SK-N-MC (cell line): Measurements from ENCODE around the gene ZNHIT6.

Experiments
- EZH2 ChIP-seq: fragments of 200-600 bp; sonication (generic); IDR thresholded peaks from one replicate; pipeline ENCODE4 v1.6.1; 2017; ENCODE audit warnings: antibody characterized with exemption
- FOXP2 ChIP-seq: optimal IDR thresholded peaks from 2 replicates; pipeline ENCODE3; 2011; ENCODE audit warnings: mild to moderate bottlenecking, moderate library complexity; ENCODE audit not compliant: insufficient read depth; ENCODE audit errors: extremely low read length, control extremely low read depth
- POLR2AphosphoS5 ChIP-seq: IDR thresholded peaks from 2 replicates; pipeline ENCODE4 v1.6.1; 2012; ENCODE audit warnings: mild to moderate bottlenecking, low read depth, low read length, borderline replicate concordance

- TF ChIP-seq EZH2, result no peak
- TF ChIP-seq POLR2AphosphoS5, result no peak
- no peak for TF ChIP-seq FOXP2
Observed at GRCh38 chr1:85681087-85681486, 27.1 kb downstream of the ZNHIT6 start.
